Globus pallidus (tissue), 1 donor: ENCODE results near the gene CTU2.
A peak's percentile ranks its signal among the peaks of the same experiment; 100 is the strongest.

Experiments
- DNase-seq: peaks from one replicate; pipeline ENCODE4 v3.0.0-alpha.2; 2015; ENCODE audit warnings: low spot score

The CTU2 gene

DNA sequence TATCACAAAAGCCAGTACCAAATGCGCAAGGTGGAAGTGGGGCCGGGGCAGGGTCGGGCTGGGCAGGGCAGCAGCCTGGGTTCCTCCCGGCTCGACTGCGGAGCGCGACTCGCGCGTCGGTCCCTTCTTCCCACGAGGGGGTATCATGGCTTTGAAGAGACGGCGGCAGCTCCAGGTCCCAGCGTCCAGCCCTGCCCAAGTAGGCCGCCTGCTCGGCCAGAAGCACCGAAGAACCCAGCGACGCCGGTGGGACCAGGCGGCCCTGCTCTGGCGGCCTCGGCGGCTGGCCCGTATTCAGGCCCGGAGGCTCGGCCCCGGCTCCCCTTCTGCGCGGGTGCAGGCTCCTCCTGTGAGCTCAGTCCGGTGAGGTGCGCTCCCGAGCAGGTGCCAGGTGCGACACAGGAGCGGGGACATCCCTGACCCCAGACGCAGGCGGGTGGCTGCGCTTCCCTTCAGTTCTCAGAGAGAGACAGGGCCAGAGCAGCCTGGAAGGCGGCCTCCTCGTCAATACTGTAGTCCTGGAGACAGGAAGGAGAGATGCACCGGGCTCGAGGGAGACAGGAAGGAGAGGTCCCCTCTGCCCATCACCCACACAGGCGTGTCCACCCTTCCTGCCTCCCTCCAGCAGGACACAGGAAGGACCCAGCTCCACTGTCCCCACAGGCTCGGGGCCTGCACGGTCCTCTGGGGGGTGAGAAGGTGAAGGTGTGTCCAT is 9.0 kb upstream of the CTU2 start:
- no peak for DNase-seq

DNA sequence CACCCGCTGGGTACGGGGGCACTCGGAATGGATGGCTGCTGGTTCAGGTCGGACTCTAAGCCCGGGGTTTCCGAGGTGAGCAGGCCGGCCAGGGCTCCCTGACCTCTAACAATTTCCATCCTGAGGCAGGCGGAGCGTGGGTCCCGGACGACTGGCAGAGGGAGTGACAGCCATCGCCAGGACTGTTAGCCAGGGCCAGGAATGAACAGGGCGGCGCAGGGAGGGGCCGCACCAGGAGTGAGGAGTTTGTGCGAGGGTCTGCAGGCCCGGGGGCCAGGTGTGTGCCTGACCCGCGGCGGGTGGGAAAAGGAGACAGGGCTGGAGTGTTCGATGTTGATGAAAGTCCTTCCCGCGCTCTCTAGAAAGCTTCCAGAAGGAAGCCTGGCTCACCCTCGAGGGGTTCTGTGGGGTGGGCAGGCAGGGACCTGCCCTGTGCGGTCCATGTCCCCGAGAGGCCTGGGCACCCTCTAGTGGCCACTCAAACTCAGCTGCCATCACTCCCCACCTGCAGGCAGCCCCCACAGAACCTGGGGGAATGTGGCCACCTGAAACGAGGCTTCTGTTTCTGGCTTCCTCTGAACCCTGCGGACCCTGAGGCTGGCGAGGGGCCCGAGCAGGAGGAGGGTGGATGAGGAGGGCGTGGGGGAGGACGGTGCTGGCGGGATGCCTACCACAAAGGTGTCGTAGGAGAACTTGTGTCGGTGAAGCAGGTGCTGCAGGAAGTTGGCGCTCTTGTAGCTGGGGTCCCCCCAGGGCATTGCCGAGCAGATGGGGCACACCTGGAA is 8.3 kb upstream of the CTU2 start:
- no peak for DNase-seq

DNA sequence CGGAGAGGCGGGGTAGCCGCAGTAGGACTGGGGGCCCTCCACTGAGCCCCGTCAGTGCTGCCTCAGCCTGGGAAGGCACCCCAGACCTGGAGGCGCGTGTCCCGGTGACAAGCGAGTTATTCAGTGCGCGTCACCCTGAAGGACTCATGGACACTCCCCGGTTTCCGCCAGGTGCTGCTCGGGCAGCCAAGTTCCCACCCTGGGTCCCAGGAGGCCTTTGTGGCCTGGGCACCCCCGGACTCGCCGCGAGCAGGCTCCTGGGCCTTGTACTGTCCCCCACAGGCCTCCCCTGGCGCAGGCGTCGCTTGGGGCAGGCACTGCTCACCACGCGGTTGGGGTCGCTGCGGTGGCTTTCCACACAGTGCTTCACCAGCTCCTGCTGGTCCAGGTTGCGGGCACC is 7.7 kb upstream of the CTU2 start:
- no peak for DNase-seq

DNA sequence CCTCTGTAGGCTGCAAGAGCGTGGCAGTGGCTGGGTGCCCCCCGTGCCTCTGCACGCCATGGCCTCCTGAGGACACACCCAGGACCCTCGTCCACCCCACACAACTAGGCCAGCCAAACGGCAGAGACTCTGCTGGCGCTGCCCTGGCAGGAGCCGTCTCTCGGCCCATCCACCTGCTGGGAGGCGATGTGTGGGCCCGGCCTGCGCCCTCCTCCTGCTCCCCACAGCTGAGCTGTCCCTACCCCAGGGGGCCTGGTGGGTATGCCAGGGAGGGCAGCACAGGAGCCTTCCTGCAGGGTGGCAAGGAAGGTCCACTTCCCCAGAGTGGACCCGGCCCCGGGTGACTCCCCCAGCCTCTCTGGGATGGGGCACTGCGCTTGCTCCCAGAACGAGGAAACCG is 7.1 kb upstream of the CTU2 start:
- DNase-seq = no peak

GRCh38 chr16:88700322-88700635 is 6.0 kb upstream of the CTU2 start:
- DNase-seq = no peak

DNA sequence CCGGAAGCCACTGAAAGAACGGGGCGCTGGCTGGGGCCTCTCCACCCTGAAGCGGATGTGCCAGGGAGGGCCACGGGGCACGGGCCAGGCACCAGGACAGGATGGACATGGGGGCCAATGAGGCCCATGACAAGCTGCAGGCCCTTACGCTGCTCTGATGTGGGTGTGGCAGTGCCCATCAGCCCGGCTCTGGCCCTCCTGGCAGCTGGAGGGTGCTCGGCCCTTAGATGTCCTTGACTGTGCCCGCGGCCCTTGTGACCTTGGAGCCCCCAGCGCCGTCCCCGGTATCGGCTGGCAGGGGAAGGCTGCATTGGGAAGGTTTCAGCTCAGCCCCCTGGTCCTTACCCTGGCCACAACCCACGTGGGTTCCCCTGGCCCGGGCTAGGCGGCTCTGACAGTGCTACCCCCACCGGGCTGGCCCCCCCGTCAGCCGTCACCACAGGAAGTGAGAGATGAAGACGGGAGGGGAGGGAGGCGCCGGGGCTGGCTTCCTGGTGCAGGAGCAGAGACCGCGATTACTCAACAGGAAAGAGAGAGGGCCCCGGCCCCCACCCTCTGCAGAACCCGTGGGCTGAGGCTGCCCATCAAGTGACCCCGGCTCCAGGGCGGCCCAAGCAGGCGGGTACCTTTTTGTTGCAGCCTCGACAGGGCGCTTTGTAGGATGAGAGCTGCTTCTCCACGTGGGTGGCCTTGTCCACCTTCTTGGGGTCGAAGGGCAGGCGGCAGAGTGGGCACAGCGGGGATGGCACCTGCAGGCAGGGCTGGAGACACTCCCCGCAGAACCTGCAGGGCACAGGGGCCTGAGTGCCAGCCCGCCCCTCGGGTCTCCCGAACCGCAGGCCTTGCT is 5.4 kb upstream of the CTU2 start:
- peak; percentile 67 for DNase-seq

- DNase-seq = no peak
Measured at GRCh38 chr16:88701581-88702370, 4.5 kb upstream of the CTU2 start.

DNA sequence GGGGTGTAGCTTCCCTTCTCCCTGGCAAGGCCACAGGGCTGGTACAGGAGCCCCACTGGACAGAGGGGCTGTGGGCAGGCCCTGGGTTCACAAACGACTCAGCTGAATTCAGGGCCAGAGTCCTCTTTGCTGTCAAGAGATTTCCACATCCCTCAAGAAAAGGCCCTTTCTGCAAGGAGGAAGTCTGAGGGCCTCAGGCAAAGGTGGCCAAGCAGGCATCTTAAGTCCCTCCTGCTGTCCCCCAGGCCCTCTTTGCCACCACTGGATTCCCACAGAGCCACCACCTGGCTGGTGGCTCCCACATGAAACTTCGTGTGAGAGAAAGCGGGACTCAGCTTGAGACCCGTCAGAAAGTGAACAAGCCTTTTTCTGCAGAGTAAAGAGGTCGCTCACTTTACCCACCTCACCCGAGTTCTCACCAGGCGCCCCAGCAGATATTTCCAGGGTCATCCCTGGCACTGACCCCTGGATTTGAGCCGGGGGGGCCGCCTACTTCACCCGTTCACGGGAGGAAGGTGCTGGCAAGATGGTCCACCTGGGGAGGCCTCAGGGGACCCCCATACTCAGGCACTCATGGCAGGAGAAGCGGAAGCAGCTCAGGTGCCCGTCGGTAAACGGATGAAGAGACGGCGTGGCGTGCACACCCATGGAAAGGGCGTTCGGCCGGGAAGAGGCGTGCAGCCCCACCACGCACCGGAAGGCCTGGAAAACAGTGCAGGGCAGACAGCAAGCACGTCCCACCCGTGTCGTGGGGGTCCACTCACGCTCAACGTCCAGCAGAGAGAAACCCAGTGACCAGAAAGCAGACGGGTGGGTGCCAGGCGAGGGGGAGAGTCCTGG is 3.7 kb upstream of the CTU2 start:
- DNase-seq = no peak

DNA sequence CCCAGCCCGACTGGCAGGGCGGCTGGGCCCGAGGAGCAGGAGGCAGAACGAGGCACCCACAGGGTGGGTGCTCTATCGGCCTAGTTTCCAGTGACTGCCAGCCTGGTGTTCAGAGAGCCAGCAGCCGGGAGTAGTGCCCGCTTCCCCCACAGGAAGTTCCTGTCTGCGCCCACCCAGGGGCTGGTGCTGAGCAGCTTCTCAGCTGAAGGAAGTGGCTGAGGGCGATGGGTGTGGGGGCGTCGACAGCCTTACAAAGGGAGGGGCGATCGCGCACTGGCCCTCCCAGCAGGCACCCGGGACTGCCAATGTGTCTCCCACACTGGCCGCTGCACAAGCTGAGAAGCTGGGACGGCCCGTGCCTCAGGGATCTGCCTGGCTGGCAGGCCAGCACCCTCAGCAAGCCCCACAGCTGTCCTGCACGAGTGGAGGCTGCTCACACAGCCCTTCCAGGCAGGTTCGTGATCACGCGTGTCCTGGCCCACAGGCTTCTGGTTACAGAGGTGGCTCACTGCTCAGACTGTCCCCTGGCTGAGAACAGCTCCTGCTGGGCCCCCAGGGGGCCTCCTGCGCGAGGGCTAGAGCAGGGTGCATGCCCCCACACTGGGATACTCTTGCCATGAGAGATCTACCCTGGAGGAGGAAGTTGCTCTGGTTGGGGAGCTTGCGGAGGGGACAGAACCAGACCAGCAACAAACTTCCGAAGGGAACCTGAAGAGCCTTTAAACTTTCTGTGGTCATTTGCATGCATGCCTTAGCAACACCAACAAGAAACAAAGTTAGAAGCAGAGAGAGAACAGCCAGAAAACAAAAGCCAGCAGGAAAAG is 2.6 kb upstream of the CTU2 start:
- DNase-seq = peak; percentile 63

- no peak for DNase-seq
Measured at GRCh38 chr16:88705076-88705684, 1.1 kb upstream of the CTU2 start.

- DNase-seq = no peak
Measured at GRCh38 chr16:88705801-88706228, 488 bp upstream of the CTU2 start.

DNA sequence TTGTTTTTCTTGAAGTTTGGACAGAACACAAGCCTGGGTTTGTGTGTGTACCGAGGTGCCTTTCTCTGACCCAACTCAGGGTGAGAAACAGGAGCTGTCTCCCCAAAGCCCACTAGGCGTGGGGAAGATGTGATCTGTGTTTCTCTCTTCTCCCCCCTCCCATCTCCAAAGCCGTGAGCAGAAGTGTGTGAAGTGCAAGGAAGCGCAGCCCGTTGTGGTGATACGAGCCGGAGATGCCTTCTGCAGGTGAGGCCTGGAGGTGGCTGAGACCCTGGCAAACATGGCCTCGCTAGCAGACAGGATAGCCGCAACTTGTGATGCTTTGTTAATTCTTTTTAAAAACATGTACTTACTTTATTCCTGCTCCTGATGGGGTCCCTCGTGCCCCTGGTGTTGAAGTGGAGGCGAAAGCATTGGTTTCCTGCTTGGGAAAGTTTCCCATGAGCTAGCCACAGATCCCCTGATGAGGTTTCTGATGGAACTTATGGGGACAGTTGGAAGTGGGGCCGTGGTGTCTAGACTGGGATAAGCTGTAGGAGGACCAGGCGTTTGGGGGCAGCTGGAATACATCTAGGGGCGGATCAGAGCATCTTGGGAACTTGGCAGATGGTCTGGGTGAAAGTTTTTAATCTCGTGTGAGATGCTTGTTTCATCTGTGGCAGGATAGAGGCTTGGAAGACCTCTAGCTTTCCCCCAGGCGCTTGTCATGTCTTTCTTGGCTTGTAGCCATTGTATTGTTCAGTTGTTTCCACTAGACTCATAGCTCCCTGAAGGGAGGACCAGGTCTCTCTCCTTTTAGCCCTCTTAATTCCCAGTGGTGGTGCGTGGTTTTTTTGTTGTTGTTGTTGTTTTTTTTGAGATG is 893 bp downstream of the CTU2 start:
- no peak for DNase-seq

DNA sequence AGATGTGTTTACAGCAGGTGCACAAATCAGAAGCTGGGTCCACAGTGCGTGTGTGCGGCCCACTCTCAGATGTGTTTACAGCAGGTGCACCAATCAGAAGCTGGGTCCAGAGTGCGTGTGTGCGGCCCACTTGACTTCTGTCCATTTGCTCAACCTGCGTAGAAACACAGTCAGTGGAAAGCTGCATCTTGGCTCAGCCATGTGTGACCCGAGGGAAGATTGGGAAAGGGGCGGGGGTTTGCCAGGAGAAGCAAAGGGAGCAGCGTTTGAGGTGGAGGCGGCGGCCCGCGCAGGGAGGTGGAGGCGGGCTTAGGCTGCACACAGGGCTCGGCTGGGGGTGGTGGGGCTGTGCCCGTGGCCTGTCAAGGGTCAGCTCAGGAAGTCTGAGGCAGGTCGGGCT is 4.3 kb downstream of the CTU2 start:
- DNase-seq = no peak

GRCh38 chr16:88711750-88712340 is 5.5 kb downstream of the CTU2 start:
- no peak for DNase-seq

GRCh38 chr16:88712362-88712979 is 6.2 kb downstream of the CTU2 start:
- DNase-seq = no peak

DNA sequence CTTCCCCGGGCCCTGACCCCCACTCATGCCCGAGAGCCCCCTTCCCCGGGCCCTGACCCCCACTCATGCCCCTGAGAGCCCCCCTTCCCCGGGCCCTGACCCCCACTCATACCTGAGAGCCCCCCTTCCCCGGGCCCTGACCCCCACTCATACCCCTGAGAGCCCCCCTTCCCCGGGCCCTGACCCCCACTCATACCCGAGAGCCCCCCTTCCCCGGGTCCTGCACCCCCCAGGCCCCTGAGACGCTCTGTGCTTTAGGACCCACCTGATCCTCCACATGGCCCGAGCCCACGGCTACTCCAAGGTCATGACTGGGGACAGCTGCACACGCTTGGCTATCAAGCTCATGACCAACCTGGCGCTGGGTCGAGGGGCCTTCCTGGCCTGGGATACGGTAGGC is 6.8 kb downstream of the CTU2 start:
- no peak for DNase-seq

GRCh38 chr16:88713568-88714419 is 7.5 kb downstream of the CTU2 start:
- DNase-seq = no peak
